CD4-positive, alpha-beta T cell treated with Interleukin-12 subunit alpha and Interleukin-12 subunit beta, for 1 hour (primary cell): ENCODE measurements around the gene RPS27.
"Not testable (repeated sequence)": the region's sequence is repeated elsewhere in the genome, so short reads cannot be mapped to it uniquely, and the experiment has no call there.

Source experiments
- DNase-seq: peaks from one replicate; pipeline ENCODE4 v3.0.0-alpha.2; 2020

Gene RPS27

GRCh38 chr1:153987621-153988020, 2.9 kb upstream of the RPS27 start:
- no peak for DNase-seq

- no peak for DNase-seq
Measured at GRCh38 chr1:153991151-153991630, 629 bp downstream of the RPS27 start.

DNA sequence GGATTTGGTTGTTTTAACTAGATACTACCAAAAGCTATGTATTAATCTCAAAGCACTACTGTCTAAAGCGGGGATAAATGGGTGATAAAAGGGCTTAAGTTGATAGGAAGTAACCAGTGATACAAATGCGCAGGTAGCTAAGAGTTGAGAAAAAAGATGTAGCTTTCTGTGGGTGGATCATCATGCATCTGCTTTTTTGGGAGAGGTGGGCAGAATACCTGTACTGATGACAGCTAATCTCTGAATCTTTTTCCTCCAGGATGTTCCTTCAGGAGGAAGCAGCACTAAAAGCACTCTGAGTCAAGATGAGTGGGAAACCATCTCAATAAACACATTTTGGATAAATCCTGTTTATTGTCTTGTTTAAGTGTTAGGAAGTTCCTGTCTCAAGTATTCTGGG, 1.2 kb downstream of the RPS27 start:
- no peak for DNase-seq

DNA sequence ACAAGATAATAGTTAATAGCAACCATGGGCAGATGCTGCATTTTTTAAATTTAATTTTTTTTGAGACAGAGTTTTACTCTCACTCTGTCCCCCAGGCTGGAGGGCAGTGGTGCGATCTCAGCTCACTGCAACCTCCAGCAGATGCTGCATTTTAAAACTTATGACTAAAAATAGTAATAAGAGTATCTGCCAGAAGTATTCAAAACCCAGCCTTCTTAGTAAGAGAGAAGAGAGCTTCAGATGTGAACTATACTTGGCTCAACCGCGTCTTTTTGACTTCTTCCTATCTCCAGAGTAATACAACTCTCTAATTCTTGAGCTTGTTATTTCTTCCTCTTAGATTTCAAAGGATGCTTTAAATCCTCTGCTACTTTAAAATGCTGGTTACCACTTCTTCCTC, 4.6 kb downstream of the RPS27 start:
- no peak for DNase-seq

DNA sequence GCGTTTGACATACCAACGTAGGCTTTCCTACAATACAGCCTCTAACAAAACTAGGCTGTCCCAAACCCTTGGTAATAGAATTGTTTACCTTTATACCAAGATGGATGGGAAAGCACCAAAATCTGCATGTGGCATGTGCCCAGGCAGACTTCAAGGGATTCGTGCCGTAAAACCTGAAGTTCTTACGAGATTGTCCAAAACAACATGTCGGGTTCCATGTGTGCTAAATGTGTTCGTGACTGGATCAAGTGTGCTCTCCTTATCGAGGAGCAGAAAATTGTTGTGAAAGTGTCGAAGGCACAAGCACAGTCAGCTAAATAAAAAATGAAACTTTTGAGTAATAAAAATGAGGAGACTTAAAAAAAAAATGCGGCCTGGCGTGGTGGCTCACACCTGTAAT, 5.1 kb downstream of the RPS27 start:
- no peak for DNase-seq

DNA sequence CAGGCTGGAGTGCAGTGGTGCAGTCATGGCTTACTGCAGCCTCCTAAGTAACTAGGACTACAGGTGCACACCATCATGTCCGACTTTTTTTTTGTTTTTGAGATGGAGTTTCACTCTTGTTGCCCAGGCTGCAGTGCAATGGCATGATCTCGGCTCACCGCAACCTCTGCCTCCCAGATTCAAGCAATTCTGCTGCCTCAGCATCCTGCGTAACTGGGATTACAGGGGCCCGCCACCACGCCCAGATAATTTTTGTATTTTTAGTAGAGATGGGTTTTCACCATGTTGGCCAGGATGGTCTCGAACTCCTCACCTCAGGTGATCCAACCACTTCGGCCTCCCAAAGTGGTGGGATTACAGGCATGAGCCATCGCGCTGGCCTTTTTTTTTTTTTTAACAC, 6.3 kb downstream of the RPS27 start:
- not testable (repeated sequence) for DNase-seq

DNA sequence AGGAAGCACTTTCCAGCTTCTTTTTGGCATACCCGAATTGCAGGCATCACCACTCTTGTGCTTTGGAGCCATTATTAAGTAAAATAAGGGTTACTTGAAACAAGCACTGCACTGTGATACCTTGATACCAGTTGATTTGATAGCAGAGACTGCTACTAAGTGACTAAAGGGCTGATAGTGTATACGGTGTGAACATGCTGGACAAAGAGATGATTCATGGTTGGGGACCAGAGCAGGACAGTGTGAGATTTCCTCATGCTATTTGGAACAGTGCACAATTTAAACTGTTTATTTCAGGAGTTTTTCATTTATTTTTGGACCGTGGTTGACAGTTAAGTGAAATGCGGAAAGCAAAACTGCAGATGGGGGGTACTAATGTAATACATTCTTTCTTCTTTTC, 9.9 kb downstream of the RPS27 start:
- DNase-seq, result no peak

GRCh38 chr1:154006136-154006535, 15.6 kb downstream of the RPS27 start:
- DNase-seq, result no peak

DNA sequence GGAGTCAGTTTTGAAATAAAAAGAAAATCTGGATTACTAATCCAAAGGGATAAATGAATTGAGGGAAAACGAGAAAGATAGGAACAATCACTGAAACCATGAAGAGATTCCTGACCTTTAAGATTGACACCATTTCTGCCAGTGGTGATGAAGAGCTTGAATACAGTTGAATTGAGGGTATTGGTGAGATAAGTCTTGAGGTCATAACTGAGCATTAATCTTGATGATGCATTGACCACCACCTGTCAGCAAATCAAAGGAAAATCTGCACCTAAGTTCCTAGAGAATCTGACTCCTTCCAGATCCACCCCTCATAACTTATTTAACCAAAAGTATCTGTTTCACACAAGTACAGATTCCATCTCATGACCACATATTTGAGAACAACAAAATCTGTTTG, 21.6 kb downstream of the RPS27 start:
- DNase-seq, result no peak

GRCh38 chr1:154012543-154012942, 22.0 kb downstream of the RPS27 start:
- not testable (repeated sequence) for DNase-seq

- DNase-seq, result no peak
Measured at GRCh38 chr1:154014154-154014907, 23.8 kb downstream of the RPS27 start.

- no peak for DNase-seq
Measured at GRCh38 chr1:154019269-154019668, 28.7 kb downstream of the RPS27 start.

DNA sequence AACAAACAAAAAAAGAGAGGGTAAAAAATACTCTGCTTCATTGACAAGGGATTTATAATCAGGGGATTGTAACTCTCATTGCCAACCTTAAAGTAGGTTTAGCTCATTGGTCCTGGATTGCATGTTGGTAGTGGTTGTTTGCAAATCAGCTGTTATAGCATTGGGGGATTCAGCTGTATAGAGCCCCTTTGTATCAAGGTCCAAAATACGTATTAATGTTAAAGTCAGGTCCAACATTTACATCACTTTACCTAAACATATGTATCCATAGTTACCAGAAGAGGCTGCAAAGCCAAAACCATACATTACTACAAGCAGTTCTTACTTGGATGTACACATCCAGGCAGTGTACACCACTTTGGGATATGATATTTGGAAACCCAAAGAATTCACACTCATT, 29.4 kb downstream of the RPS27 start:
- DNase-seq, result no peak

DNA sequence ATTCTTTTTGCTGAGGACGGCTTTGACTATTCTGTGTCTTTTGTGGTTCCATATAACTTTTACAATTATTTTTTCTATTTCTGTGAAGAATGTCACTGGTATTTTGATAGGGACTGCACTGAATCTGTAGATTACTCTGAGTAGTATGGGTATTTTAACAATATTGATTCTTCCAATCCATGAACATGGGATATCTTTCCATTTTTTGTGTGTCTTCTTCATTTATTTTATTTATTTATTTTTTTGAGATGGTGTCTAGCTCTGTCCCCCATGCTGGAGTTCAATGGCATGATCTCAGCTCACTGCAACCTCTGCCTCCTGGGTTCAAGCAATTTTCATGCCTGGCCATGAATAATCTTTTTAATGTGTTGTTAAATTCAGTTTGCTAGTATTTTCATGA, 43.1 kb downstream of the RPS27 start:
- DNase-seq, result not testable (repeated sequence)
